H9 (cell line): Measurements from ENCODE around the gene ASCC3. TPM values are rescaled to one million over a fixed set of nuclear protein-coding genes. Genes with fewer than 3 reads are reported as not detected.

Experiments used
- DNase-seq: peaks from one replicate; pipeline ENCODE4 v3.0.0-alpha.2; 2017
- H2AFZ ChIP-seq: one replicate; pipeline ENCODE4 v1.6.1; 2013; ENCODE audit warnings: mild to moderate bottlenecking, low read length, control low read depth, moderate library complexity
- H2AK5ac ChIP-seq: 2 replicates; pipeline ENCODE4 v1.6.1; 2013; ENCODE audit warnings: low read length, control low read depth, mixed read lengths; ENCODE audit not compliant: insufficient read length
- H2BK120ac ChIP-seq: one replicate; pipeline ENCODE4 v1.6.1; 2013; ENCODE audit warnings: low read depth, mild to moderate bottlenecking, low read length, control low read depth, inconsistent platforms; ENCODE audit not compliant: poor library complexity, severe bottlenecking
- H2BK12ac ChIP-seq: 2 replicates; pipeline ENCODE4 v1.6.1; 2013; ENCODE audit warnings: low read length, control low read depth, mixed read lengths, low read depth; ENCODE audit not compliant: insufficient read length
- H2BK15ac ChIP-seq: 2 replicates; pipeline ENCODE4 v1.6.1; 2013; ENCODE audit warnings: low read depth, low read length, control low read depth
- H2BK20ac ChIP-seq: one replicate; pipeline ENCODE4 v1.6.1; 2013; ENCODE audit warnings: low read depth, mild to moderate bottlenecking, low read length, control low read depth, inconsistent platforms; ENCODE audit not compliant: poor library complexity, severe bottlenecking
- H2BK5ac ChIP-seq: 2 replicates; pipeline ENCODE4 v1.6.1; 2013; ENCODE audit warnings: low read length, control low read depth, mixed read lengths; ENCODE audit not compliant: insufficient read length
- H3K14ac ChIP-seq: 2 replicates; pipeline ENCODE4 v1.6.1; 2013; ENCODE audit warnings: low read length, control low read depth; ENCODE audit not compliant: insufficient read depth
- H3K18ac ChIP-seq: 2 replicates; pipeline ENCODE4 v1.6.1; 2013; ENCODE audit warnings: low read depth, mild to moderate bottlenecking, mixed read lengths, low read length, control low read depth; ENCODE audit not compliant: insufficient read length
- H3K23ac ChIP-seq: 2 replicates; pipeline ENCODE4 v1.6.1; 2013; ENCODE audit warnings: low read length, control low read depth, mixed read lengths, low read depth; ENCODE audit not compliant: insufficient read length
- H3K23me2 ChIP-seq: 2 replicates; pipeline ENCODE4 v1.6.1; 2013; ENCODE audit warnings: low read depth, mild to moderate bottlenecking, mixed read lengths, low read length, control low read depth; ENCODE audit not compliant: insufficient read length, poor library complexity, severe bottlenecking
- H3K27ac ChIP-seq: 2 replicates; pipeline ENCODE4 v1.5.1; 2013; ENCODE audit warnings: low read length, control low read depth, mixed read lengths, low read depth; ENCODE audit not compliant: insufficient read length
- H3K27me3 ChIP-seq: 2 replicates; pipeline ENCODE4 v1.6.1; 2013; ENCODE audit warnings: low read length, control low read depth, inconsistent platforms; ENCODE audit not compliant: insufficient read depth
- H3K4ac ChIP-seq: 2 replicates; pipeline ENCODE4 v1.6.1; 2013; ENCODE audit warnings: low read depth, mild to moderate bottlenecking, control low read depth, inconsistent platforms, low read length, moderate library complexity
- H3K4me1 ChIP-seq: 2 replicates; pipeline ENCODE4 v1.6.1; 2013; ENCODE audit warnings: low read length, control low read depth, inconsistent platforms; ENCODE audit not compliant: insufficient read depth
- H3K4me2 ChIP-seq: 2 replicates; pipeline ENCODE4 v1.6.1; 2013; ENCODE audit warnings: low read length, control low read depth, mixed read lengths; ENCODE audit not compliant: insufficient read length, insufficient read depth
- H3K56ac ChIP-seq: 2 replicates; pipeline ENCODE4 v1.6.1; 2013; ENCODE audit warnings: low read depth, mild to moderate bottlenecking, mixed read lengths, low read length, control low read depth; ENCODE audit not compliant: insufficient read length
- H3K79me1 ChIP-seq: 2 replicates; pipeline ENCODE4 v1.6.1; 2013; ENCODE audit warnings: low read depth, mild to moderate bottlenecking, moderate library complexity, low read length, control low read depth, inconsistent platforms; ENCODE audit not compliant: insufficient read depth, poor library complexity, severe bottlenecking
- H3K79me2 ChIP-seq: 2 replicates; pipeline ENCODE4 v1.6.1; 2013; ENCODE audit warnings: low read length, control low read depth, inconsistent platforms; ENCODE audit not compliant: insufficient read depth
- H3K9ac ChIP-seq: 2 replicates; pipeline ENCODE4 v1.6.1; 2013; ENCODE audit warnings: low read length, control low read depth, mixed read lengths; ENCODE audit not compliant: insufficient read length; ENCODE audit errors: extremely low read depth
- H3K9me3 ChIP-seq: one replicate; pipeline ENCODE4 v1.6.1; 2013; ENCODE audit warnings: low read depth, low read length, inconsistent platforms; ENCODE audit not compliant: control insufficient read depth
- H3T11ph ChIP-seq: one replicate; pipeline ENCODE4 v1.6.1; 2013; ENCODE audit warnings: mild to moderate bottlenecking, low read length, control low read depth, inconsistent platforms
- H4K20me1 ChIP-seq: one replicate; pipeline ENCODE4 v1.6.1; 2013; ENCODE audit not compliant: control insufficient read depth, insufficient read length, insufficient read depth
- H4K5ac ChIP-seq: 2 replicates; pipeline ENCODE4 v1.6.1; 2013; ENCODE audit warnings: low read depth, mild to moderate bottlenecking, mixed read lengths, low read length, control low read depth; ENCODE audit not compliant: insufficient read length
- H4K8ac ChIP-seq: replicated peaks from 2 replicates; pipeline ENCODE4 v1.6.1; 2013; ENCODE audit warnings: low read length, control low read depth, mixed read lengths, low read depth; ENCODE audit not compliant: insufficient read length
- H4K91ac ChIP-seq: 2 replicates; pipeline ENCODE4 v1.6.1; 2013; ENCODE audit warnings: low read depth, mild to moderate bottlenecking, moderate library complexity, mixed read lengths, low read length, control low read depth; ENCODE audit not compliant: insufficient read length
- H3K27ac Mint-ChIP-seq, 3 experiments: 2 replicates in 2 of 3; 3 replicates in 1 of 3; pipeline ENCODE4 v1.8.0; 2020 to 2021; ENCODE audit warnings: mixed read lengths in 3 of 3, mild to moderate bottlenecking in 1 of 3, moderate library complexity in 1 of 3
- H3K27me3 Mint-ChIP-seq: 2 replicates; pipeline ENCODE4 v1.8.0; 2021; ENCODE audit warnings: low read depth, mild to moderate bottlenecking, moderate library complexity, mixed read lengths
- H3K36me3 Mint-ChIP-seq, 3 experiments: 2 replicates in 2 of 3; 3 replicates in 1 of 3; pipeline ENCODE4 v1.8.0; 2020 to 2021; ENCODE audit warnings: low read depth in 3 of 3, mixed read lengths in 3 of 3; ENCODE audit not compliant: insufficient read depth in 1 of 3
- H3K4me1 Mint-ChIP-seq, 2 experiments: 2 replicates each; pipeline ENCODE4 v1.8.0; 2020; ENCODE audit warnings: mixed read lengths in 2 of 2
- H3K4me3 Mint-ChIP-seq, 2 experiments: 2 replicates in 1 of 2; 3 replicates in 1 of 2; pipeline ENCODE4 v1.8.0; 2020 to 2021; ENCODE audit warnings: mild to moderate bottlenecking in 2 of 2, mixed read lengths in 2 of 2, moderate library complexity in 1 of 2
- H3K9me3 Mint-ChIP-seq, 2 experiments: 2 replicates in 1 of 2; 3 replicates in 1 of 2; pipeline ENCODE4 v1.8.0; 2020; ENCODE audit warnings: mild to moderate bottlenecking in 2 of 2, mixed read lengths in 2 of 2, moderate library complexity in 1 of 2
- CTCF ChIP-seq: fragments of 200-600 bp; sonication (generic); conservative IDR thresholded peaks from 3 replicates; pipeline ENCODE4 v1.8.0; 2021; ENCODE audit warnings: antibody characterized with exemption, mild to moderate bottlenecking
- WGBS: extraction: QIAGEN DNeasy Blood & Tissue Kit; methylation state at CpG from one replicate; pipeline ENCODE4 v1.1.7; 2013; ENCODE audit warnings: missing lambda C conversion rate, low lambda C conversion rate, mixed read lengths; ENCODE audit not compliant: insufficient read length; ENCODE audit errors: extremely low coverage; 5-methylcytosine and 5-hydroxymethylcytosine counted together
- total RNA-seq: library from RNA; stranded (reverse); gene quantifications from 2 replicates; pipeline ENCODE4 v1.2.1, GENCODE V29; 2021

Gene ASCC3
- total RNA-seq, 1 experiment from 2014 or later: 63.8 TPM

- Histone ChIP-seq H3K14ac (no peak overlapping the region), H2BK15ac (no peak overlapping the region), H3K79me2 (no peaks in the 10 kb centered on the region), H3T11ph (no peak overlapping the region), H2BK20ac (no peak overlapping the region), H4K5ac (no peak overlapping the region), H3K56ac (no peak overlapping the region), H3K27me3 (no peaks in the 10 kb centered on the region), H4K20me1 (no peaks in the 10 kb centered on the region), H2BK5ac (no peak overlapping the region), H2AFZ (no peak overlapping the region), H2BK12ac (no peak overlapping the region), H3K23me2 (no peaks in the 10 kb centered on the region), H3K4me2 (no peak overlapping the region), H3K9me3 (no peaks in the 10 kb centered on the region), H3K79me1 (no peaks in the 10 kb centered on the region), H4K91ac (no peak overlapping the region), H2AK5ac (no peak overlapping the region), H3K4ac (no peak overlapping the region), H4K8ac (no peak overlapping the region), H3K18ac (no peak overlapping the region), H3K9ac (no peak overlapping the region), H3K23ac (no peak overlapping the region), H3K27ac (no peak overlapping the region), H3K4me1 (peaks cover 7% of the 10 kb centered on the region; the same call in 1 of the 2 replicates), H2BK120ac (no peak overlapping the region)
- Mint-ChIP-seq H3K36me3 (no peaks in the 10 kb centered on the region), H3K27me3 (no peaks in the 10 kb centered on the region), H3K9me3 (no peaks in the 10 kb centered on the region), H3K4me1 (peaks cover 12 to 18% of the 10 kb centered on the region in 2 experiments), H3K27ac (no peak overlapping the region; a peak in 1 of 7 replicates), H3K4me3 (no peak overlapping the region)
- TF ChIP-seq CTCF: no peak
- no peak for DNase-seq
- WGBS: no CpG with 5 or more reads among the region's 1 CpG
Observed at GRCh38 chr6:100665041-100665380, 216.1 kb downstream of the ASCC3 start.
